Astrocyte (in vitro differentiated cells and primary cell): ENCODE measurements around the gene RGS8.

ENCODE experiments used
- CTCF ChIP-seq: IDR thresholded peaks from 2 replicates; pipeline ENCODE4 v1.5.1; 2011; ENCODE audit warnings: low read depth, mild to moderate bottlenecking, inconsistent platforms, low read length, moderate library complexity; ENCODE audit not compliant: insufficient read depth
- EZH2 ChIP-seq: IDR thresholded peaks from 2 replicates; pipeline ENCODE4 v1.6.1; 2012; ENCODE audit warnings: mild to moderate bottlenecking, low read length, inconsistent platforms; ENCODE audit not compliant: insufficient read depth

GRCh38 chr1:182723200-182723599 is 38.8 kb upstream of the RGS8 start:
- TF ChIP-seq CTCF (no peak), EZH2 (no peak)
